Esophagus squamous epithelium (tissue), 4 donors: ENCODE results near the gene CDC14B.

ENCODE experiments used
- CTCF ChIP-seq, 6 experiments: fragments of 450-650 bp in 4 of 6; fragments of 200-600 bp in 2 of 6; sonication (generic) in 2 of 6; IDR thresholded peaks; one replicate each; pipeline ENCODE4 v1.5.1; 2016 to 2019; ENCODE audit warnings: antibody characterized with exemption in 6 of 6, mild to moderate bottlenecking in 4 of 6, moderate library complexity in 4 of 6
- POLR2A ChIP-seq, 4 donors: fragments of 450-650 bp; IDR thresholded peaks; one replicate each; pipeline ENCODE4 v1.6.1; 2017; ENCODE audit warnings: antibody characterized with exemption in 4 of 4, mild to moderate bottlenecking in 4 of 4, moderate library complexity in 3 of 4

- TF ChIP-seq CTCF (IDR thresholded peaks at IDR 0.05) = no peak
- no peak for TF ChIP-seq POLR2A (IDR thresholded peaks at IDR 0.05)
These were observed 155.2 kb downstream of the CDC14B start for GRCh38 chr9:96464426-96464825.
